NCI-H128 (cell line): Measurements from ENCODE around the gene HAUS3.
A peak's percentile ranks its signal among the peaks of the same experiment; 100 is the strongest.

Experiments
- DNase-seq: peaks from one replicate; lab custom pipeline; 2025; ENCODE audit not compliant: unreplicated experiment; lab: John Stamatoyannopoulos, UW

The HAUS3 gene

GRCh38 chr4:2241410-2242353 lies at the start of gene HAUS3, which contains the start of gene POLN:
TSS of gene HAUS3 (minus strand) at chr4:2242121. CDS start at chr4:2240946, 1,175 bp downstream.
TSS of gene POLN (minus strand) at chr4:2242121. CDS start at chr4:2229231, 12,890 bp downstream.
- peak; percentile 89 for DNase-seq

GRCh38 chr4:2290974-2291704 lies 49.2 kb upstream of the HAUS3 start:
- no peak for DNase-seq

GRCh38 chr4:2290488-2290887 lies 48.6 kb upstream of the HAUS3 start:
- DNase-seq, result no peak

- no peak for DNase-seq
Observed at GRCh38 chr4:2289955-2290333, 48.0 kb upstream of the HAUS3 start.

GRCh38 chr4:2289311-2289954 lies 47.5 kb upstream of the HAUS3 start:
- no peak for DNase-seq

GRCh38 chr4:2288051-2288541 lies 46.2 kb upstream of the HAUS3 start:
- DNase-seq, result no peak

GRCh38 chr4:2287594-2287915 lies 45.6 kb upstream of the HAUS3 start:
- no peak for DNase-seq

- peak; percentile 1 for DNase-seq
Observed at GRCh38 chr4:2286904-2287593, 45.1 kb upstream of the HAUS3 start.

- no peak for DNase-seq
Observed at GRCh38 chr4:2285613-2286381, 43.9 kb upstream of the HAUS3 start.

- no peak for DNase-seq
Observed at GRCh38 chr4:2284934-2285612, 43.2 kb upstream of the HAUS3 start.

- DNase-seq, result no peak
Observed at GRCh38 chr4:2284161-2284933, 42.4 kb upstream of the HAUS3 start.

- no peak for DNase-seq
Observed at GRCh38 chr4:2283199-2283711, 41.3 kb upstream of the HAUS3 start.

GRCh38 chr4:2281575-2282343 lies 39.8 kb upstream of the HAUS3 start:
- no peak for DNase-seq

- no peak for DNase-seq
Observed at GRCh38 chr4:2280531-2281300, 38.8 kb upstream of the HAUS3 start.

- DNase-seq, result no peak
Observed at GRCh38 chr4:2277956-2278355, 36.0 kb upstream of the HAUS3 start.

- no peak for DNase-seq
Observed at GRCh38 chr4:2276581-2277325, 34.8 kb upstream of the HAUS3 start.
